UCSD-AML1 (cell line): ENCODE results near the gene SYT6.
A peak's percentile ranks its signal among the peaks of the same experiment; 100 is the strongest.

ENCODE experiments used
- DNase-seq: peaks from one replicate; lab custom pipeline; 2025; ENCODE audit not compliant: unreplicated experiment; lab: John Stamatoyannopoulos, UW

Gene SYT6

GRCh38 chr1:114094675-114095074 is 59.0 kb downstream of the SYT6 start:
- no peak for DNase-seq

- no peak for DNase-seq
Measured at GRCh38 chr1:114094363-114094634, 59.4 kb downstream of the SYT6 start.

- DNase-seq: no peak
Measured at GRCh38 chr1:114093624-114094362, 59.9 kb downstream of the SYT6 start.

DNA sequence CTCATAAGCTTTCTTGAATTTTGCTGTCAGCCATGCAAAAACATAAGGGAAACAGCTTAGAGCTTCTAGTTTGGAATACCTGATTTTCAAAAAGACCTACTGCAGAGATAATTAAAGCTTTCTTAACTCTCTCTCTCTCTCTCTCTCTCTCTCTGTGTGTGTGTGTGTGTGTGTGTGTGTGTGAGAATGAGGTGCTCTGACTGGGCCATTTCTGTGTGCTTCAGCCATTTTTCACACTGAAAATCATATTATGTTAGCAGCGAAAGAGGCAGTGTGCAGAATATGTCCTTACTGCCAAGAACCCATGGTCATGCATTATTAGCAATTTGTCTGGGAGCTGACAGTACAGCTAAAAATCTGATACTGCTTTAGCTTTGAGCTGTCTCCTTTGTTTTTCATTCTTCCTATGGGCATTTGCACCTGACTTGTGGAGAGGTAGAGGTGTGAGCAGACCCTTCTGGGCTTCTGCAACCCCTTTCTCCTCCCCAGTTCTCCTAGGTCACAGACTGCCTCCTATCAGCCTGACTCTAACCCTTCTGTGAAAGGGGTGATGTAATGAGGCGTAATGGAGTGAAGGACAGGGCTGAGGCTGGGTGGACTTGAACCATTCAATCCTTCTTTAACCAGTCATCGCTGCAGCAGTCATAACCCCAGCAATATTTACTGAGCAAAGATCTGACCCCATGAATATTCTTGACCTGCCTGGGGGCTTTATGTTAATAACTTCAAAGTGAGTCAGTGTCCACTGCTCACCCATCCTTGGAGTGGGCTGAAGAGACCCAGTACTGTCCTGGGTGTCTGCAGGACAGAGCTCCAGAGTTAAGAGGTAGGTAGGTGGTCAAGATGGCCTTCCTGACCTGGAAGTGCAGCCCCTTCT is 61.2 kb downstream of the SYT6 start:
- no peak for DNase-seq

DNA sequence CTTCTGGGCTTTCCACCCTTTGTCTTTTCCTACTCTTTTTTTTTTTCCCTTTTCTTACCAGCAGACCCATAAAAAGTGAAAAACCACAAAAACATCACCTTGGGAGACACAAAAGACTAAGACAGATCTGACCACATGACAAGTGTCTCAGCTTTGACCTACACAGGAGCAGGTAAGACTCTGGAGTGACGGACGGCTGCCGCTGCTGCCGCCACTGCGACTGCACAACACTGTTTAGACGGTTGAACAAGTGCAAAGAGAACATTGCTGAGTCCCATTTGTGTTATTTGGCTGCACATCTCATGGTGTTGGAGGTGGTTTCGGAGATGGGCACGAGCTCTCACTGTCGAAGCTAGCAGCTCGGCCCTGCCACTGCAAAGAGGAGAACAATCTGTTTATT is 62.0 kb downstream of the SYT6 start:
- DNase-seq: no peak

DNA sequence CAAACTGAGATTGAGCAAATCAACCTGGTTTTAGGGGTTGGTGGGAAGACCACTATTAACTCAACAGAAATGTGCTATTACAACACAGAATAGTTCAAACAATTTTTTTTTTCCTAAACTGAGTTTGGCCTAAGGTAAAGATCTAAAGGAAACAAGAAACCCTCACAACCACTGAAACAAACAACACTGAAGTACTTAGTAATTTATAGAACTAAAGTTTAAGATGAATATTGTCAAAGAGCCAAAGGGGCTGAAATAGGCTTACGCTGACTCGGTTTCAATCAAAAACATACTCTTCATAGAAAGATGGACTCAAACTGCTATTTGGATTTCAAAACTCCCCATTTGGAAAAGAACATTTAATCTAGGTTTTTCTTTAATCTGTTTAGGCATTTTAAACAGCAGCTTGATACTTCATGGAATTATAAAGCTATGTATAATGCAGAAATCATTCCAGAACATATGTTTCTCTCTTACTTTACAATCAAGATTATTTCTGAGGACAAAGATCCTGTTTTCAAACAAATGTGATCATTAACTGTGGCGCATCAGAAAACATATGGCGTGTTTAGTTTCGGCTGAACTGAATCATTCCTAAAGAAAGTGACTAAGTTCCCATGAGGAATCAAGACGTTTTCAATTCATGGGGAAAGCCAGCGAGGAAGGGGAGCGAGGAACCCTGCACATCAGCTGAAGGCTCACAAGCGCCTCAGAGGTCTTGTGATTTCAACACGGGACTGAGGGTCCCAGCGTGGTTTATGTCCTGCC is 62.7 kb downstream of the SYT6 start:
- no peak for DNase-seq

GRCh38 chr1:114089502-114090138 is 64.0 kb downstream of the SYT6 start:
- no peak for DNase-seq

DNA sequence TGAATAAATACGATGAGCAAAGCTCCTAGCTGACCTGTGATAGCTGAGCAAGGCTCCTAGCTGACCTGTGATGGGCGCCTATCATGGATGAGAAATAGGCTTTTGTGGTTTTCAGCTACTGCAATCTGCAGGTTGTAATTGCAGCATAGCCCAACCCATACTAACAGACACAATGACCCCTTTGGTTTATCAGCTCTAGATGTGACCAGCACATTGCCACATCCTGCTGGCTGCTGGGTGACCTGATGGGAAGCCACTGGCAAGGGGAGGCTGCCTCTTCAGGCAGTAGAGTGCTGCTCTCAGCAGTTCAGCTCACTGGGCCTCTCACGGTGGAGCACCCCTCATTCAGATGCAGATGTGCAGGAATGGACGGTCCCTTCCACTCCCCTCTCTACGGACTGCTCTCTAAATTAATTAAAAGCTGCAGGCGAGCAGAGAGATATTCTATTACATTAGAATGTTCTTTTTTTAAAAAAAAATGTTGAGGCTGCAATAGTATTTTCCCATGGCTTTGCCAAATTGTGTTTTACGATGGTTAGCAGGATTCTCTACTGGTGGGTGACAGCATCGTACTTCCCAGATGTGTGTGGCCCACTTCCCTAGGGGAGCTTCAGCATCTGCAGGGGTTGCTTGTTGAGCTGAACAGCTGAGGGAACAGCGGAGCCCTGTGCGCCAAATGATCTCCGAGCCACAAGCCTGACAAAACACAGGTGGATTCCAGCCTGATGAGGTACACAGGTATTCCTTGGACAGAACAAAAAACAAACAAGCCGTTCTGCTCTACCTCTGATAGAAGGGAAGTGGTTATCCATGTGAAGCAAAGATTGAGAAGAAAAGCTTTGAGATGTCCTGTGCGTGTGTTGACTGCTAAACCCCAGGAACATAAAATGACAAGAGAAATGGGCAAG is 65.0 kb downstream of the SYT6 start:
- peak; percentile 38 for DNase-seq

- DNase-seq: no peak
Measured at GRCh38 chr1:114087495-114087894, 66.2 kb downstream of the SYT6 start.

GRCh38 chr1:114086601-114087368 is 66.9 kb downstream of the SYT6 start:
- no peak for DNase-seq

DNA sequence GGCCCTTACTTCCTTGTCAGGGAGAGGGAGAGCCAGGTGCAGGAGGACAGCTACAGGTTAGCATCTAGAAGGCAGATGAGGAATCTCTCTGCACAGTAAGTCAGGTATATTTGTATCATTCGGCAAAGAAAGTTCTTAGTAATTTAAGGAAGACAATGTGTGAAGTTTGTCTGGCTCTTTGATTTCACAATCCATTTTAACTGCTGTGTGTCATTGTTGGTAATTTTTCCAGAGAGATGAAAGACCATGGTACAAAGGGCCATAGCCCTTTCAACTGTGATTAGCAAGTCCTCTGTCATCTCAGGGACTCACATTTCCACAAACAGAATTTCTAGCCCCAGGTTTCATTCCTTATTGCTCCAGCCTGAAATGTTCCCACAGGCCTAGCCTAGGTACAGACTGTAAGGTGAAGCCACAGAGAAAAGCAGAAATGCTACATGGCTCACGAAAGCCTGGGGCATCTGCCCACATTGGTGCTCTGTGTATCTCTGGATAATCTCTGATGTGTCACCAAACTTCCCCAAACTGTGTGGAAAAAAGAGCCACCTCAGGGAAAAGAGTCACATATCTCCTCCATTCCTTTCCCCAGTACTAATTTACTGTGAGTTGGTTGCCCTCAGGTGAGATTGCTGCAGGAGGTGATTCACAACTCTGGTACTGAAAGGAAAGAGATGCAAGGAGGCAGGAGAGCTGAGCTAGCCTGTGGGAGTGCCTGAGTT is 70.6 kb downstream of the SYT6 start:
- no peak for DNase-seq

DNA sequence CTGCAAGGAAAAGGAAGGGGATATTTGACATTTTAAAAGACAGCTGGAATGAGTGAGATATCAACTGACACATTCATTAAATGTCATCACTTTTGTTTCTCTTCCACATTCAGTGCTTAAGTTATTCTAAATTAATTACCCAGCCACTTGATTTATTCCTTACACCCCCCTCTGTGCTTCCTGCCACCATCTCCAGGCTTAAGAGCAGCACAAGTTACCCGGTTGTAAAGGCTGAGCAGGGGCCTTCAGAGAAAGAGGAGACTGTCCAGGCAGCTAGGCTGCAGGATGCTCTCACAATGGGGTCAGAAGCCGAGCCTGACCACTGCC is 71.4 kb downstream of the SYT6 start:
- DNase-seq: no peak

DNA sequence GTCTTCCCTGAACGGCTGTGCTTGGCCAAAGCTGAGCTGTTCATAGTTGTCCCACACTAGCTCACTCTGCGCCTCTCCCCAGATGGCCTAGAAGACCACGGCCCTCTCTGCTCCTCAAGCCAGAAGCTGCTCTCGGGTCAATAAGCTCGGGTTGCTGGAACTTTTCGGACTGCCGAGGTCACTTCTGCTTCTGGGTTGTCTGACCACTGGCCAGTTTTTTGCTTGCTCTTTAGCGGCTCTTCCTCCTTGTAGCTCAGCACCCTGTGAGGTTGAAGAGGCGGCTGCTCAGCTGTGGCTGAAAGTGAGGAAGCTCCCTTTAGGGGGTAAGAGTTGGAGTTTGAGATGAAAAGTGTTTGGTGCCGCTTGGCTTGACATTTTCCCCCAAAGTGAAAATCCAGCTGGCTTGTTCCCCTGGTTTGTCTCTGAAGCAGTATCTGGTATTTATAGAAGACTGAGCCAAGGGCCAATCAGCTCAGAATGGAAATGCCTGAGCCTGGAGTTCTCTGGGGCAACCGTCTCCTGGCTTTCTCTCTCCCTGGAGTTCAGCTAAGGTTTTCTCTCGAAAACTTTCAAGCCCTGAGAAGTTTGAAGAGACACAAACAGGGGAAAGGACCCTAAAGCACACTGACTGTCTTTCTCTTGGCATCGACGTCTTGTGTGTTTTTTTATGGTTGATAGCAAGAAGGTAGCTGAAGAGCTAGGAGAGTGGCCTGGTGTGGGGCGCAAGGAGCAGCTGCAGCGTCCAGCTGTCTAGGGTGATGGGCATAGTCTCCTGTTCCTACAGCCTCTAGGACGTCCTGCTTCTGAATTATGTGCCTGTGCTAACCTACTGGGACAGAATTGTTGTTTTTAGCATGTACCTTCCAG is 72.0 kb downstream of the SYT6 start:
- DNase-seq: no peak

DNA sequence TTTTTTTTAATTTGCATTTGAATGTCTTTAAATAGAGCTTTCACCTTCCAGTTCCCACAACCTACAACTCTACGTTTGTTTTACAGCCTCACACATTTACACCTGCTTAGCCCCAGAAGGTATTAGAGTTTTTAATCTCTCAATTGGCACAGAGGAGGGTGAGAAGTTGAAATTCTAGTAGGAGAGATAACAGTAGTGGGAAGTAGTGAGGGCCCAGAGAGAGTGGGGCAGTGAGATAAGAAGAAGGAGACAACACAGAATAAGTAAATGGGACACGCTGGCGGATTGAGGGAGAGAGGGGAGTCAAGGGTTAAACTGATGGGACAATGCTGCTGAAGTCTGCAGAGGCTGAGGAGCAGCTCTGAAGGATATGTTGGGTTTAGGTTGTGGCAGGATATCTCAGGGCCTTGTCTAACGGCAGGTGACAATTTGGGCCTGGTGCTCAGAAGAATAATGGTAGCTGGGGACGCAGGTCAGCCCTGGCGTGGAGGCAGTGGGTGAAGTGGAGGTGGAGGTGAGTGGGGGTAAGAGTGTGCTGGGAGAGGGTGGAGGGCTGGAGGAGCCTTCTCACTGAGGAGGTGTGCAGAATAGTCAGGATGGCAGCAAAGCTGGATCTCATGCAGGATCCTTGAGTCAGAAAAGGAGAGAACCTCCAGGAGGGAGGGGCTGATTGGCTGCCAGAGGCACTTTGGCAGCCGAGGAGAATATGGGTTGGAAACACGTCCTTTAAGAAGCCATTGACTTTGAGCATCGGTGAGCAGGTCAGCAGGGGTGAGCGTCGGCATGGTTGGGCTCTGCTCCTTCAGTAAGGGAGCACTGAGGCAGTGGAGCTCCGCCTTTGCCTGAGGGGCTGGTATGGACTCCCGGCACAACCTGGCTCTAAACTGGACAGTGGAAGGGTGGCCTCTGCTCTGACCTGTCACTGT is 72.9 kb downstream of the SYT6 start:
- no peak for DNase-seq

GRCh38 chr1:114079596-114080190 is 74.0 kb downstream of the SYT6 start:
- no peak for DNase-seq

DNA sequence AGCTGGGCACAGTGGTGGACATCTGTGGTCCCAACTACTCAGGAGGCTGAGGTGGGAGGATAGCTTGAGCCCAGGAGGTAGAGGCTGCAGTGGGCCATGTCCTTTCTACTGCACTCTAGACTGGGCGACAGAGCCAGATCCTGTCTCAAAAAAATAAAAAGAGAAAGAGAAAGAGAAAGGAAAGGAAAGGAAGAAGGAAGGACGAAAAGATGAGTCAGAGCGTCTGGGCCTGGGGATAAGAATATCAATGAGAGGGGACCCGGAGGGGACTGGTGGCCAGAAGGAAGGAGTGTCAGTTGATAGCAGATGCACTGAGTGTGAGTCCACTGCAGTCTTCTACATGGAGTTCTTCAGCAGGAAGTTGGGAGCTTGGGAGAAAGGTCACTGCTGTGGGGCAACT is 75.6 kb downstream of the SYT6 start:
- DNase-seq: no peak

GRCh38 chr1:114077188-114077587 is 76.5 kb downstream of the SYT6 start:
- DNase-seq: no peak
